ENCODE measurements around the gene ERG28. TPM values are rescaled to one million over a fixed set of nuclear protein-coding genes. Genes with fewer than 3 reads are reported as not detected.

ERG28 gene
- total RNA-seq, 2 donors from 2014 or later = 7.6 to 7.7 TPM

- H3K36me3 ChIP-seq = peaks cover 31% of the 10 kb centered on the region
- ATAC-seq (ENCODE audit: insufficient number of reproducible peaks, low FRiP score, low read depth) = no peak
- H3K27ac ChIP-seq = no peak overlapping the region
Observed at GRCh38 chr14:75650253-75651058, 10.2 kb downstream of the ERG28 start.

GRCh38 chr14:75649773-75650172 lies 10.9 kb downstream of the ERG28 start:
- no peaks in the 10 kb centered on the region for H3K27me3 ChIP-seq (replicated peaks; ENCODE audit: insufficient read depth)
- DNase-seq (ENCODE audit: low spot score) = no peak
- H3K27ac ChIP-seq = no peak overlapping the region
- H3K36me3 ChIP-seq = peaks cover 31% of the 10 kb centered on the region
- peaks cover 0 to 12% of the 10 kb centered on the region in 2 donors for H3K4me1 ChIP-seq (ENCODE audit: control insufficient read depth in 1 of 2, low read depth in 2 of 2)
- no peaks in the 10 kb centered on the region for H3K9me3 ChIP-seq
- no peak for ATAC-seq (ENCODE audit: insufficient number of reproducible peaks, low FRiP score, low read depth)
- TF ChIP-seq CTCF (IDR thresholded peaks at IDR 0.05) = no peak
- no peak overlapping the region for H3K4me3 ChIP-seq

More at GRCh38 chr14:75650253-75651058, 10.2 kb downstream of the ERG28 start:
- H3K4me3 ChIP-seq = no peak overlapping the region
- peaks cover 0 to 12% of the 10 kb centered on the region in 2 donors for H3K4me1 ChIP-seq (ENCODE audit: control insufficient read depth in 1 of 2, low read depth in 2 of 2)
- DNase-seq (ENCODE audit: low spot score) = no peak
- H3K27me3 ChIP-seq (replicated peaks; ENCODE audit: insufficient read depth) = no peaks in the 10 kb centered on the region
- H3K9me3 ChIP-seq = no peaks in the 10 kb centered on the region
- no peak for TF ChIP-seq CTCF (IDR thresholded peaks at IDR 0.05)

- ATAC-seq (ENCODE audit: insufficient number of reproducible peaks, low FRiP score, low read depth) = no peak
Observed at GRCh38 chr14:75649337-75649736, 11.3 kb downstream of the ERG28 start.

GRCh38 chr14:75648066-75648838 lies 12.4 kb downstream of the ERG28 start:
- no peaks in the 10 kb centered on the region for H3K27me3 ChIP-seq (replicated peaks; ENCODE audit: insufficient read depth)
- no peak for TF ChIP-seq CTCF (IDR thresholded peaks at IDR 0.05)
- H3K4me1 ChIP-seq (ENCODE audit: control insufficient read depth in 1 of 2, low read depth in 2 of 2) = peaks cover 0 to 12% of the 10 kb centered on the region in 2 donors
- H3K27ac ChIP-seq = no peak overlapping the region
- DNase-seq (ENCODE audit: low spot score) (no peak), ATAC-seq (ENCODE audit: insufficient number of reproducible peaks, low FRiP score, low read depth) (peak; percentile 38)
- H3K9me3 ChIP-seq = no peaks in the 10 kb centered on the region
- peaks cover 31% of the 10 kb centered on the region for H3K36me3 ChIP-seq
- H3K4me3 ChIP-seq = no peak overlapping the region

More at GRCh38 chr14:75649337-75649736, 11.3 kb downstream of the ERG28 start:
- no peak for TF ChIP-seq CTCF (IDR thresholded peaks at IDR 0.05)
- Histone ChIP-seq H3K9me3 (no peaks in the 10 kb centered on the region), H3K36me3 (peaks cover 31% of the 10 kb centered on the region), H3K4me1 (ENCODE audit: control insufficient read depth in 1 of 2, low read depth in 2 of 2) (peaks cover 0 to 12% of the 10 kb centered on the region in 2 donors), H3K27me3 (replicated peaks; ENCODE audit: insufficient read depth) (no peaks in the 10 kb centered on the region), H3K4me3 (no peak overlapping the region), H3K27ac (no peak overlapping the region)
- DNase-seq (ENCODE audit: low spot score) = no peak

GRCh38 chr14:75647640-75648039 lies 13.0 kb downstream of the ERG28 start:
- no peaks in the 10 kb centered on the region for H3K27me3 ChIP-seq (replicated peaks; ENCODE audit: insufficient read depth)
- peaks cover 27% of the 10 kb centered on the region for H3K36me3 ChIP-seq
- H3K9me3 ChIP-seq = no peaks in the 10 kb centered on the region
- ATAC-seq (ENCODE audit: insufficient number of reproducible peaks, low FRiP score, low read depth) (no peak), DNase-seq (ENCODE audit: low spot score) (no peak)
- no peak overlapping the region for H3K4me3 ChIP-seq
- no peak overlapping the region for H3K27ac ChIP-seq
- H3K4me1 ChIP-seq (ENCODE audit: control insufficient read depth in 1 of 2, low read depth in 2 of 2) = peaks cover 0 to 12% of the 10 kb centered on the region in 2 donors
- TF ChIP-seq CTCF (IDR thresholded peaks at IDR 0.05) = no peak
